H1 (cell line): ENCODE results near the gene RANBP9. TPM values are rescaled to one million over a fixed set of nuclear protein-coding genes. Genes with fewer than 3 reads are reported as not detected.

ENCODE experiments used
- ASH2L ChIP-seq: fragments of 200-600, 300-600 bp; sonication (generic); IDR thresholded peaks from one replicate; pipeline ENCODE4 v1.7.1; 2017; ENCODE audit warnings: low read length
- ATF3 ChIP-seq: IDR thresholded peaks from 2 replicates; pipeline ENCODE4 v1.6.1; 2011; ENCODE audit warnings: low read depth, mild to moderate bottlenecking, low read length; ENCODE audit not compliant: insufficient read depth
- BCL11A ChIP-seq, 2 experiments: IDR thresholded peaks; one replicate each; pipeline ENCODE4 v1.6.1; 2011; ENCODE audit warnings: low read depth in 2 of 2, low read length in 2 of 2, mild to moderate bottlenecking in 2 of 2
- CBX5 ChIP-seq: fragments of 300-800, 300-1000 bp; sonication (generic); IDR thresholded peaks from 2 replicates; pipeline ENCODE4 v1.7.1; 2016; ENCODE audit warnings: antibody characterized with exemption, low read length, low read depth
- CBX8 ChIP-seq: fragments of 300-800, 300-1000 bp; sonication (generic); IDR thresholded peaks from 2 replicates; pipeline ENCODE4 v1.7.1; 2016; ENCODE audit warnings: low read depth, low read length, borderline replicate concordance
- CTBP2 ChIP-seq: IDR thresholded peaks from 2 replicates; pipeline ENCODE4 v1.7.0; 2011; ENCODE audit warnings: borderline replicate concordance, mild to moderate bottlenecking, moderate library complexity, mixed read lengths, low read length; ENCODE audit not compliant: insufficient read depth, insufficient read length
- EZH2 ChIP-seq: fragments of 200-600 bp; sonication (generic); IDR thresholded peaks from 2 replicates; pipeline ENCODE4 v1.7.1; 2012; ENCODE audit warnings: low read depth, mild to moderate bottlenecking, moderate library complexity, low read length, inconsistent platforms; ENCODE audit not compliant: severe bottlenecking
- FOSL1 ChIP-seq: IDR thresholded peaks from 2 replicates; pipeline ENCODE4 v1.6.1; 2011; ENCODE audit warnings: mild to moderate bottlenecking, low read depth, low read length, moderate library complexity; ENCODE audit not compliant: insufficient read depth
- GABPA ChIP-seq: IDR thresholded peaks from 2 replicates; pipeline ENCODE4 v1.6.1; 2011; ENCODE audit warnings: mild to moderate bottlenecking, low read length, moderate library complexity, borderline replicate concordance; ENCODE audit not compliant: insufficient read depth
- HDAC2 ChIP-seq, 2 experiments: fragments of 300-600 bp in 1 of 2; sonication (generic) in 1 of 2; IDR thresholded peaks; 2 replicates each; pipeline ENCODE4 v1.6.1; 2011 to 2012; ENCODE audit warnings: low read depth in 2 of 2, low read length in 2 of 2, mild to moderate bottlenecking in 2 of 2, moderate library complexity in 2 of 2, borderline replicate concordance in 1 of 2, inconsistent platforms in 1 of 2
- MAFK ChIP-seq: IDR thresholded peaks from 2 replicates; pipeline ENCODE4 v1.6.1; 2012; ENCODE audit warnings: low read depth, mild to moderate bottlenecking, improper control_type of control experiment, low read length
- NANOG ChIP-seq: IDR thresholded peaks from 2 replicates; pipeline ENCODE4 v1.6.1; 2011; ENCODE audit warnings: low read length, low read depth, mild to moderate bottlenecking, inconsistent platforms; ENCODE audit not compliant: insufficient read depth, poor library complexity, severe bottlenecking
- SIN3A ChIP-seq, 2 experiments: IDR thresholded peaks in 1 of 2; conservative IDR thresholded peaks in 1 of 2; 2 replicates each; pipeline ENCODE4 v1.6.1; 2011 to 2012; ENCODE audit warnings: low read length in 2 of 2, improper control_type of control experiment in 1 of 2, low read depth in 1 of 2, mild to moderate bottlenecking in 1 of 2
- SIRT6 ChIP-seq: IDR thresholded peaks from one replicate; pipeline ENCODE4 v1.7.1; 2012; ENCODE audit warnings: low read length, inconsistent platforms
- SP1 ChIP-seq: IDR thresholded peaks from 2 replicates; pipeline ENCODE4 v1.6.1; 2011; ENCODE audit warnings: low read depth, low read length
- polyA plus RNA-seq, 7 experiments: library from polyadenylated mRNA; depleted of rRNA in 3 of 7; stranded (reverse) in 5 of 7; unstranded in 2 of 7; fragments of >200 nt in 5 of 7; fragments of 200-250 nt in 2 of 7; gene quantifications; 1 replicate in 5 of 7; 2 replicates in 1 of 7; 4 replicates in 1 of 7; pipeline versions ENCODE4 v1.2.1 to v1.2.3, GENCODE V29; 2011 to 2013; ENCODE audit warnings: missing spikeins in 2 of 7, mixed read lengths in 2 of 7
- total RNA-seq: library from RNA; stranded (reverse); fragmentation: NEBNext Ultra II Directional; extraction: Animal tissue kit (Norgen Biotek cat#: 25700); gene quantifications from 2 replicates; pipeline ENCODE4 v1.2.1, GENCODE V29; 2021

The RANBP9 gene
- total and polyA plus RNA-seq, 2 of the 8 experiments (the other 6 are each of a cell fraction or from before 2014, with no cell fraction given), result 13.0 to 36.7 TPM

GRCh38 chr6:13574149-13574570 lies 137.5 kb downstream of the RANBP9 start (continued):
- TF ChIP-seq ATF3 (no peak), CBX5 (no peak), SIN3A (conservative IDR thresholded peaks at IDR 0.05 in 1 of 2, IDR thresholded peaks at IDR 0.05 in 1 of 2; ENCODE audit: low read depth in 1 of 2, low read length in 2 of 2) (no peak), HDAC2 (IDR thresholded peaks at IDR 0.05; ENCODE audit: borderline replicate concordance in 1 of 2, low read depth in 2 of 2, low read length in 2 of 2) (no peak), ASH2L (no peak), GABPA (no peak), SIRT6 (no peak), CTBP2 (no peak), CBX8 (no peak), SP1 (no peak), NANOG (peak; percentile 1), FOSL1 (no peak), MAFK (no peak), EZH2 (no peak), BCL11A (IDR thresholded peaks at IDR 0.05; ENCODE audit: low read depth in 2 of 2, low read length in 2 of 2) (no peak)
